Activated CD4-positive, CD25-positive, alpha-beta regulatory T cell treated with anti-CD3 and anti-CD28 coated beads, Interleukin-2, amount 50 U/mL, for 16 hours (primary cell): ENCODE results near the gene LHFPL2.

ENCODE experiments used
- DNase-seq: peaks from one replicate; pipeline ENCODE4 v3.0.0-alpha.2; 2020; ENCODE audit warnings: low read depth, low spot score

Gene LHFPL2

DNA sequence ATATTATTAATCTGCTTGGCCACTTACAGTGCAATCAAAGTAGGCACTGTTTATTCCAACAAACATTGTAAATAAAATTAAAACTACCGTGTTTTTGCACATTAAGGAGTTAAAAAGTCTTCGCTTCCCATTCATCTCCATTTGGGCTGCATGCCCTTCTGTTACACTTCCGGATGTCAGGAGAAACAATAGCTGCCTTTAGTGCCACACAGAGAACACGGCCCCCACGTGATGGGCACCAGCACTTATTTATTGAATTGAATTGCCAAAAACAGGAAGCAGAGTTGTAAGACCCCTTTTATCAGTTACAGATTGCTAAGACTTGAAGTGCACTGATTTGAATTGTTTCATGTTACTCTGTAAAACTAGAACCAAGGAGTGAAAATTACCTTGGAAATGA is 80.4 kb downstream of the LHFPL2 start:
- DNase-seq = no peak

DNA sequence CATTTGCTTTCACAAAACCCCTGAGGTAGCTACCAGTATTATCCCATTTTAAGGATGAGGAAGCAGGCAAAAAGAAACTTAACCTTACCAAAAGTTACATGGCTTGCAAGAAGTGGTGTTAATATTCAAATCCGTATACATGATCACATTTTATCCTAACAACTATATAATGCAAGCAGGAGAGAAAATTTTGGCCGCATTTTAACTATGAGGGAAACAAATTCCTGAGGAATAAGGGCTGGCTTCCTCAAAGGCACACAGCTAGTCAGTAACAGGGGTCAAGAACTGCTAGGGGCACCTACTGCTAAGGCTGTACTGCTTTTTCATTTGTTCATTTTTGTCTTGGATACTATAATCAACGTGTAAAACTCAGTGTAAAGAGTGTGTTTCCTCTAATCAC is 81.0 kb downstream of the LHFPL2 start:
- DNase-seq = no peak

DNA sequence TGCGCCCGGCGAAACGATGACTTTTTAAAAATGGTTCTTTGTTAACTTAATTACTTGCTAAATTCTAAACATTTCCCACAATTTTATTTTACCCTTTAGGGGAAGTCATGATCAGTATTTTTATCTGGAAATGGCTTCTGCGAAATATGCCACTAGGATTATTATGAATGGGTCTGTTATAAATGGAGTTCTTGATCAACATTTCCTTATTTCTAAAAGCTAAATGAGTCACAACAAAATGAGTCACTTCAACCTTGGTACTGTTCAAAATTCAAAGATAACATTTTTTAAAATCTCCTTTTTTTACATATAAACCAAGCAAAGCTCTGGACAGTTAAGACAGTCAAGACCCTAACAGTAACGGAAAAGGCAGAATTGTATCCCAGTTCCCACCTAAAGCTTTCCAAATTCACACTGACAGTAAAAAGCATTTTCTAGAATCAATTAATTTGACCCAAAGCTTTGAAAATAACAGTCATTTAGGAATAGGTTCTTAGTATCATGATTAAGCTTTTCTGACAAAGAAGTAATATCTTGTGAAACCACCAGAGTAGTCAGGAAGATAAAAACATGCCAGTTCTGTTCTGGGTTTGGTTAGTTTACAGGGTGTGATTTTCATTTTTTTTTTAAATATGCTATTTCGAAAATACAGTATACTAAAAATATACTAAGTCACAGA is 81.7 kb downstream of the LHFPL2 start:
- DNase-seq = no peak

DNA sequence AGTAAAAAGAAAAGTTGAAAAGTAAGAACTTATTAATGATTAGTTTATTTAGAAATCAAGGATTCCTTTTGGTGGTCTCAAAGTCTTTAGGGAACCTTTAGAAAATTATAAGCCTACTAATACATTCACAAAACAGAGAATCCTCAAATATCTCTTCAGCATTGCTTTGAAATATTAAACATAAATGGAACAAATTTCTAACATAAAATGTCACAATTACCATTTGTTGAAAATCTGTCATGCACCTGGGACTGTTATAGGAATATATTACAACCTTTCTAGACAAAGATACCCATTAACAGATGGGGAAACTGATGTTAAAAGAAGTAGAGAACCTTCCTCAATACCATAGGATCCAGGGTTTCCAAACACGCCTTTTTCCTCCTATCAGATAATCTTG is 83.2 kb downstream of the LHFPL2 start:
- no peak for DNase-seq

DNA sequence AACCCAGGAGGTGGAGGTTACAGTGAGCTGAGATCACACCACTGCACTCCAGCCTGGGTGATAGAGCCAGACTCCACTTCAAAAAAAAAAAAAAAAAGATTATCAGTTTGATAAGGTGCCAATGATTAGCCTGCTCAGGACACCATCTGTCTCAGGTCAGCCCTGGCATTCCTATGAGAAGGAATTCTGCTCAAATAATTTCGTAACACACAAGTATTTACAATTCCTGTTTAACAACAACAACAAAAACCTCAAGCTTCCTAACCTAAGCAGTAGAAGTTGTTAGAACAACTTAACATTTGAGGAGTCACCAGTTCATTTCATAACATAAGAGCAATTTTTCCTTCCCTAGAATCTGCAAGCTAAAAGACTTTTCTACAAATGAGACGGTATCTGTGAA is 85.0 kb downstream of the LHFPL2 start:
- no peak for DNase-seq

DNA sequence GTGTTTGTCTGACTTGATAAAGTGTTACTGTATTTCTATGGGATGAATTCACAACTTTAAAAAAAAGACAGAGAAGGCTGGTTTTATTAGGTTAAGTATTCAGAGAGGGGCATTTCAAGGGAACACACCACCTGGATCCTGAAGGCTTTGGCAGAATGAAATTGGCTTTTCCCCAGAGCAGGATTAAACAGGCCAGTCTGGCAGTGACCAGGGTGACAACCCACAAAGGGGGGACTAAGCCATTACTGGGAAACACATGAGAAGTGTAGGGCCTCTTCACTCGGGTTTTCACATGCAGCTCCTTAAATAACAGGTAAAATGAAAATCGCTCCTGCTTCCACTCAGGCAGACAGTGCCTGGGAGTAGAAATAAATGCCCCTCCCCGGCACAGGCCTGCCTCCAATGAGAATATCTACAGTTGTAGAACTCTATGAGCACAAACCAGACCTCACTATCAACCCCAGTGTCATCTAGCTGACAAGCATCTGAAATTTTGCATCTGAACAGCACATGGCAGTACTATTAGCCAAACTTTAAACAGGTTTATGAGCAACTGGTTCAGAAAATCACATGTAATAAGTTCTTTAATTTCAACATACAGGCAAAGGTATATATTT is 85.8 kb downstream of the LHFPL2 start:
- DNase-seq = no peak

DNA sequence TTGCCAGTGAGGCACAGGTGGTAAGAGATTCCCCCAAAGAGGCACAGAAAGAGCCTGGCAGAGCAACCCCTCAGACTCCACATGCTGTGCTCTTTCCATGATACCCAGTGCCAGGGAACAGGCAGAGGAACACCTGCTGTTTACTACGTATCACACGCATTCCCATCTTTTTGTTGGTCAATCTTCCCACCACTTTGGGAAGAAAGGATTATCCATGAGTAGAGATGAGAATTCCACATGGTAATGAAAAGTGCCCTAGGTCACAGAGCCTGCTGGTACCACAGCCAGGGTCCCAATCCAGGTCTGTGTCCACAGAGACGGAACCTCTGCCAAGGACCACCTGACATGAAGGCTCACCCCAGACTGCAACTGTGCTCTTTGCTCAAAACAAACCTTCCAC is 86.6 kb downstream of the LHFPL2 start:
- no peak for DNase-seq

DNA sequence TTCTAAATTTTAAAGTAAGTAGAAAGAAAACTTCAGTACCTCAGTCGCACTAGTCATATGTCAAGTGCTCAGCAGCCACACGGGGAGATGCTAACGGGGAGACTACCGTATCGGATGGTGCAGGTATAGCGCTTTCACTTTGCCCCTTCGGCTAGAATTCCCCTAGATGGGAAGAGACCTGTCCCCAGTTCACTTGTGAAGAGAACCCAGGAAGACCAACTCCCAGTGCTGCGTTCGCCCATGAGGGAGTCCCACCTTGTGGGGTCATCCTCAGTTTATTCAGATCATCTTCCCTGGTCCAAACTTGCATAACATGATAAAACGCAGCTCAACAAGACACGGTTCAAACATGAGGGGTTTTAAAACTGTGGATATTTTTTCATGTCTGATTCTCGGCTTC is 87.3 kb downstream of the LHFPL2 start:
- DNase-seq = no peak

DNA sequence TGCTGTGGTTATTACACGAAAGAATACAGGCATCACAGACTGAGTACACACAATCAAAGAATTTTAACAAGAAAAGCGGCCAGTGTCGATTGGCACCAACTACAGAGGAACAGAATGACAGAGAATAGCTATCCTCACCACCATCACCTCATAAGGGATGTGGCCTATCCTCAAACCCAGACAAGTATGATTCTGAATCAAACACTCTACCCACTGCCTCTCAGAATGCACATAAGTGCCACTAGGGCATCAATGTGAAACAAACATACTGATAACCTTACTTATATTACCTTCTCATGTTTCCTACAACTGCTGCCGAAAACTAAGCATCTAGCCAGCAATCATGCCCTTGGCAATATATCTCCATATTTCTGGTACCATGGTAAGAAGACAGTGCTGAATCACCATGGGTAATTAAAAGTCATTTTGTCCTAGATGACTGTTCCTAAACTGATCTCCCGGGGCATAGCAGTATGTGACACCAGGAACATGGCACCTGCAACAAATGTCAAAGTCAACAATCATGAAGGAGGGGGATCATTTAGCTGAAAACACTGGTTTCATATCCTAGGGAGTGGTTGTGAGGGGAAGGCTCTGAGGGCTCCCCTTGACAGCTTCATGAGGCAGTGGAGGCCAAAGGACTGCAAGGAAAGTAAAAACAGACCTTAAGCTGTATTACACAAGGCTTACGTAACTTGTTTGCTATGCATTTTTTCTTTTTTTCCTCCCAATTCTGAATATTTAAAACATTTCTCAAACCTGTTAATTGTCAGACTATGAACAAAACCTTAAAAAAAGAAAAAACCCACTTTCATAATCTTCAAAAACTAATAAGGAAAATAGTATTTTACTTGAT is 88.3 kb downstream of the LHFPL2 start:
- DNase-seq = no peak

DNA sequence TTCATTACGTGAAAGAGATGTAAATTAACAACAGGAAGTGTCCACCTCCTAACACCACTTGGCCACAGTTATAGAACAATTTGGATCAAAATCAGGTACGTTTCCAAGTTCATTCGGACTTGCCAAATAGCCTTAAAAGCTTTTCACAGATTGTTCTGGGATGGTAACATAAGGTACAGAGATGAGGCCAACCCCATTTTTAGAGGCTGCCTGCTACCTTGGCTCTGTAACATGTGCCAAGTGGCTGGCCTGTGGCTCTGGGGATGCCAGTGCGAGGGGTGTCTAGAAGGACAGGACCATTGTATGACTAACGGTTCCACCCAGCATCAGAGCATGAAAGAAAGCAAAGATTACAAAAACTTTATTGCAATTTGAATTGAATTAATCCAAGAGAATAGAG is 91.0 kb downstream of the LHFPL2 start:
- no peak for DNase-seq

DNA sequence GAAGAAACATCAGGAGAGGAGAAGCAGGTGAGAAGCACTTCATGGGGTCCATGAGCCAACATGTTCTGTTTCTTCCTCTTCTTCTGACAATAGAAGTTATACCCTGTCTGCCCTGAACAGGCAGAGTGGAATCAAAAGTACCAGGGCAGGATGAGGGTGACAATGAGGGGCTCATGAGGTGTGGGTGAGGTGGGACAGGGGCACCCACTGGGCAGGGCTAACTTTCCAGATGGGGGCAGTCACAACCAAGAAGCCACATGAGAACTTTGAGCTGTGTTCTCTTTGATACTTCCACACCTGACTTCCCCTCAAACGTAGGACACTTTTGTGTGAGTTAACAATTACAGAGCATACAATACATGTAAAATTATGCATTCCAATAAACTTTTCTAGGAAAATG is 92.7 kb downstream of the LHFPL2 start:
- no peak for DNase-seq

DNA sequence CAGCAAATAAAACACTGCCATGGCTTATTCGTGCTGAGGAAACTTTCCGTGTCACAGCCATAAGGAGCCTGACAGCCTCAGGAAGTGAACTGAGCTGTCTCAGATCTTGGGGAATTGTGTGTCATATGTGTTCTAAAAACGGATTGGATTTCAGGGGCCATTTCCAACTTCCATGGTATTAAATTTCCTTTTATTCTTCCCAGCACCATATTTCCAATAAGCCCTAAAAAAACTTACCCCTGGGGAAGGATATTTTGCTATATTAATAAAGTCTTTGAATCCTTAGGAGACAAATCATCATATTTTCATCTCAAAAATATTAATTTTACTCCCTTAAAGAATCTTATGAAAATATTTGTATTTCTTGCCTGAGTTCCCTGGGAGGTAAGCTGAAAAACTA is 93.9 kb downstream of the LHFPL2 start:
- DNase-seq = no peak

DNA sequence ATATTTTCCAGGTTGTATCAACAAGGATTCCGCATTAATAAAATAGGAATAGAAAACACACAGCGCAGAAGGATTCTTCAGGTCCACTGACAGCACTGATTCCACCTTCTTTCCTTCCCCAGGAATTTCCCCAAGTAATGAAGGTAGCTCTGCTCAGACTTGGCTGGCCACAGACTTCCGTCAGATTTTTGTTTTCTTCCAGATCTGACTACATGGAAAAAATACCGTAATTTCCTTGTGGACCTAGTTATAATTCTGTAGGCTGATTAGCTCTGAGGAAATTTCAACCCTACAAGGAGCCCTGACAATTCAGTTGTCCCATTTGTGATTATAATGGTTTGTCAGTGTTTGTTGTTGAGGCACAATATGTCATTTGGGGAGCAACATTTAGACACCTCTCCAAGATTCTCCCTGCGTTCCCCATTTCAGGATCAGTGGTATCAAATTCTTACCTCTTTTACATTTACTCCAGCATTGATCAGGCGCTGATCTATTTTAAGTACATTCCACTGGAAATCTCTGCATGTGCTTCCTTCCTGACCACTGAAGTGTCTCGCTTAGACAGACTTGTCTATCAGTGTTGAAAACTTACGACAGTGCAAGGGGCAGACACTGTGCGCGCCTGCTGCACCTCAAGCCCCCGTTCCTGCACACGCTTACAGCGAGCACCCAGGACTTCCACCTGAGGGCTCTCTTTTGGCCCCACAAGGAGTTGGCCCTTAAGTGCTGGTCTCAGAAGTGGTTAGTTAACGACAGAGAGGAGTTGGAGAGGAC is 94.8 kb downstream of the LHFPL2 start:
- DNase-seq = no peak

DNA sequence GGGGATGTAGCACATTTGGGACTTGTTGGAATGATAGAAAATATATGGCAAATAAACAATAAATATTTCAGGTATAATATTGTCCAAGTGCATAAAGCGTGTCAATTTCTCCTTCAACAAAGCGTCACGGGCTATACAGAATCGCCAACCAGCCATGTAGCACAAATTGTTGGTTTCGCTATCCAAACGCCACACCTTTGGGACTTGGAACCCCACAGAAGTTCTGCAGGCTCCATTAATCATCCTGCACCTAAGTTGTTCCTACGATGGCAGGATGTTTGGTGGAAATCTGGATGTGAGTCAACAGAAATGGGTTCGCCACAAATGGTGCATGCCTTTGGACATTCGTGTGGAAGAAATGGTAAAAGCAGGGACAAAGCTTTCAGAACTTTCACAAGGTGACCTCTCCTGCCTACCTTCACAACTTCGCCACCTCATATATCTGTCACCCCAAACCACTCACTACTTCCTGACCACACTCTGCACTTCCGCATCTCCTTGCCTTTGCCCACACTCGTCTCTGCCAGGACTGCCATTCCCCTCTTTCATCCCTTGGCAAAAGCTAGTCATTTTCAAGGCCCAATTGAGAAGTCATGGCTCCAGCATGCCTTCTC is 95.7 kb downstream of the LHFPL2 start:
- DNase-seq = no peak

DNA sequence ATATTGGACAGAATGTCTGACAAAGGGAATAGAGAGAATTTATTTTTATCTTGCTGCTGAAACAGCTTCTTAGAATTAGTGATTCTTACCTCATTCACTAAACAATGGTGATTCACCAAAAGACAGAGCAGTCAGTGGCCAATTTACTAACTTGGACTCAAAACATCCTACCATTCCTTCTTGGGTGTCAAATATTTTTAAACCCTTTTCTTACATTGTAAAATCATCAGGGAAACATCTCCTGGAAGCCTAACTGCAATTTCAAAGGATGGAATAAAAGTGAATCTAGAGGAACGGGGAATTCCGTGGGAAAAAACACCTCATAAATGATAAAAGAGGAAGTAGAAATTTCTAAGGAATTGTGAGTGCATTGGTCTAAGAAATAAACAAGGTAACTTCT is 97.7 kb downstream of the LHFPL2 start:
- DNase-seq = no peak

DNA sequence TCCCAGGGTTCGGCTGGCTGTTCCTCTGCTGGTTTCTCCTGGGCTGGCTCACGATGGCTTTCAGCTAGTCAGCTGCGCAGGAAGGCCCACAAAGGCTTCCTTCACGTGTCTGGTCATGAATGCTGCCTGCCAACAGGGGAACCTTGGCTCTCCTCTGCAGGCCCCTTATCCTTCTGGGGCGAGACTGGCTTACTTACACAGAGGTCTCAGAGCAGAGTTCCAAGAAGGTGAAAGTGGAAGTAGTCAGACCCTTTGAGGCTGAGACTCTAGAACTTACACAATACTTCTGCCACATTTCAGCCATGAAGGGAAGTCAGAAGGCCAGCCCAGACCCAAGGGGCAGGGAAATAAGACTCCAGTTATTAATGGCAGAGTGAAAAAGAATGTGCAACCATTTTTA is 99.5 kb downstream of the LHFPL2 start:
- no peak for DNase-seq

DNA sequence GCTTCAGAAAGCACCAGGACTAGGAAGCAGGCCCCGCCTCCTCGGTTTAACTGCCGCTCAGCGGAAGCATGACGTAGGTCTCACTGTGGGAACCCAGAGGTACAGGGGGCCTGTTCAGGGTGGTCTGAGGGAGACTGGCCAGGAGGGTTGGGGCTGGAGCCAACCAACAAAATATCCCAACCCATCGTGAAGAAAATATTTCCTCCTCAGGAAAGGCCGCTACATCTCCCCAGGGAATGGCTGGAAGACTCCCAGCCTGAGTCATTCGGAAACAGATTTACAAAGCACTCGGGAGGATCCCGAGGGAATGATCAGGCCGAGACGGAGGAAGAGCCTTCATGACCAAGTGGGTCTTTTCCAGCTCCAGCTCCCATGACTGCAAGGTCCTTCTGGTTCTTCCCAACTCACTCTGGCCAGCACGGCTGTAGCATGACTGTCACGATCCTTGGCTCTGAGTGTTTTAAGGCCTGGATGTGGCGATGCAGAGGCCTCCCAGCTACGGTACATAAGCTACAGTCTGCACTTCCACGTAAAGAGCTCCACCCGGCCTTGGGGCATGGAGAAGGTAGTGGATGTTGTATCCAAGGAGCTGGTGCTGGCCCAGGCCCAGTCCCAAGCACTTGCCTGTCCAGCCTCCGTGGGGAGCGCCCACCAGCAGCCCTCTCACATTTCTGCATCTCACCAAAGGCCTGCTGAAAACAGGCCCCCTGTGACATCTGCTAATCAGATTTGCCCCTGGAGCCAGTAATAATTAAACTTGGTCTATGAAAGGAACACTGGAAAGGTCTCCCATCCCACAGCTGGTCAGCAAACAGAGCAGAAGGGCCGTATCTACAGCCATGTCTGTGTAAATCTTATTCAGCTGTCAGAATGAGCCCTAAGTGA is 100.6 kb downstream of the LHFPL2 start:
- DNase-seq = no peak

DNA sequence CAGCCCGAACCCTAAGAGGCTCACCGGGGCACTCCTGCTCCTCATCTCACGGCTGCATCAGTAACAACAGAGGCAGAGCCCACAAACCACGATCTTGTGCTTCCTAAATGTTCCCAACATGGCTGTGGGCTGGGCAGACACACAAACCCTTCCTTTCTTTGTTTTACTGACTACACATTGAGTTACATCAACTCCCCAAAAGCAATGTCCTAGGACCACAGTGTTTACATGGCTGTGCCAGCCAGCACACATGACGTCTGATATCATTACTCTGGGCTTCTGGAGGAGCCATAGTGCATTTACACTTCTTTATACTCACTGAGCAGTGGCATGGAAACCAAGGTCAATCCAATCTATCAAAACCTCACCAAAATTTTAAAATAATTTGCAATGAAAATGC is 101.4 kb downstream of the LHFPL2 start:
- DNase-seq = no peak

DNA sequence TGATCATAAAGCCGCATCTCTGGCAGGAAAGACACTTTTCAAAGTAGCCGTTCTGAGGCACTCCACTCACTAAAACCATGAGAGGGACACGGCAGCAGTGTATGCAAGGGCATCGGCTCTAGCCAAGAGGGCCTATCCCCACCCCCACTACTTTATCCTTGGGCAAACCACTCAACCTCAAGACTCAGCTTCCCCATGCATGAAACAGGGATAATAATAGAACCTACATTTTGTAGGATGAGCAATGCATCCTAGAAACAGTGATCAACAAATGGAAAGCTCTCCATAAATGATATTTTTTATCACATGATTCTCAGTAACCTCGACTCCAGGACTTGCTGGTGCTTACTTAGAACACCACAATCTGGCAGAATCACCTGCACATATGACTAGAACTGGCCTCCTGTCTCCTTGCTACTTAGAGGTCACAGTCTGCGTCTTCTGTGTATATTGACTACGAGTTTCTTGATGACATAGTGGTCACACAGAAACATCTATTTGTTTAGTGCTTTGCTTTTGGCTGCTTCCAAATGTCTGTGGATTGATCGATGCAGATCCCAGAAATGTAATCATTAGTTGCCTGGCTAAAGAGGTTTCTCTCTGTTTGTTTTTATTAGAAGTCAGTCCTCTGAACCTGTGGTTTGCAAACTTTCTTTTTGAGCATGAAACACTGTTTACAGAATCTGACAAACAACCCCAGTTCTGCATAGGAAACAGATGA is 102.1 kb downstream of the LHFPL2 start:
- DNase-seq = no peak

DNA sequence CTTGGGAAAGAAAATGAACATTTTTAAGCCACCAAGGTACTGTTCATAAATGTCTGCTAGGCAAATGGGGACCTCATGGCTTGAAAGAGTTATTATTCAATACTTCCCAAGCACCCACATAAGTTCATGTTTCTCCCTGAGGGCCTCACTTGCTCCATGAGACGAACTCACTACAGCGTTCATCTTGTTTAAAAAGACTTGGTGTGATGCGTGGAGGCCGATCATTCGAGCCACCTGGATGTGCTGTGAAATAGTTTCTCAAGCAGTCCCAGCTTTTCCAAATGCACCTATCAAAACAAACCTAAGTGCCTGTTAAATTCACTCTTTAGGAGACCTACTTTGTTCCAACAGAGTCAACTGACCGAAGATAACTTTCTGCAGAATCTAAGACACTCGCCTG is 103.2 kb downstream of the LHFPL2 start:
- no peak for DNase-seq
